ENCODE measurements around the gene DHRS12. TPM values are rescaled to one million over a fixed set of nuclear protein-coding genes. Genes with fewer than 3 reads are reported as not detected.
A peak's percentile ranks its signal among the peaks of the same experiment; 100 is the strongest.

DHRS12 gene
- 0.27 and 2.7 TPM in 2 replicates for total RNA-seq (2014; rRNA removed; shearing (Covaris generic))

- DNase-seq (ENCODE audit: low spot score), result peak; percentile 54
Measured at GRCh38 chr13:51803422-51804294, at the start of gene DHRS12. Gene DHRS12, minus strand, starts transcription at chr13:51804163. Its CDS starts 4,504 bp downstream, at chr13:51799659.

GRCh38 chr13:51849145-51850101 lies 45.5 kb upstream of the DHRS12 start:
- DNase-seq (ENCODE audit: low spot score), result no peak

- DNase-seq (ENCODE audit: low spot score), result no peak
Measured at GRCh38 chr13:51848674-51849073, 44.7 kb upstream of the DHRS12 start.

GRCh38 chr13:51846756-51847155 lies 42.8 kb upstream of the DHRS12 start:
- no peak for DNase-seq (ENCODE audit: low spot score)

GRCh38 chr13:51845574-51846318 lies 41.8 kb upstream of the DHRS12 start:
- no peak for DNase-seq (ENCODE audit: low spot score)

- DNase-seq (ENCODE audit: low spot score), result peak; percentile 19
Measured at GRCh38 chr13:51844862-51845573, 41.1 kb upstream of the DHRS12 start, which contains the start of gene TMEM272. Gene TMEM272, minus strand, starts transcription at chr13:51845177. Its CDS starts 6,647 bp downstream, at chr13:51838530.

- no peak for DNase-seq (ENCODE audit: low spot score)
Measured at GRCh38 chr13:51843529-51843928, 39.6 kb upstream of the DHRS12 start.

- DNase-seq (ENCODE audit: low spot score), result no peak
Measured at GRCh38 chr13:51841732-51842131, 37.8 kb upstream of the DHRS12 start.

- no peak for DNase-seq (ENCODE audit: low spot score)
Measured at GRCh38 chr13:51840917-51841316, 37.0 kb upstream of the DHRS12 start.

- DNase-seq (ENCODE audit: low spot score), result no peak
Measured at GRCh38 chr13:51839711-51840540, 36.0 kb upstream of the DHRS12 start.

GRCh38 chr13:51838240-51838846 lies 34.4 kb upstream of the DHRS12 start:
- DNase-seq (ENCODE audit: low spot score), result no peak

GRCh38 chr13:51837016-51837415 lies 33.1 kb upstream of the DHRS12 start:
- DNase-seq (ENCODE audit: low spot score), result no peak

- no peak for DNase-seq (ENCODE audit: low spot score)
Measured at GRCh38 chr13:51834581-51835171, 30.7 kb upstream of the DHRS12 start.

GRCh38 chr13:51833980-51834379 lies 30.0 kb upstream of the DHRS12 start:
- DNase-seq (ENCODE audit: low spot score), result no peak

- DNase-seq (ENCODE audit: low spot score), result peak; percentile 23
Measured at GRCh38 chr13:51832471-51833152, 28.6 kb upstream of the DHRS12 start.

- no peak for DNase-seq (ENCODE audit: low spot score)
Measured at GRCh38 chr13:51831519-51831918, 27.6 kb upstream of the DHRS12 start.

GRCh38 chr13:51829568-51829899 lies 25.6 kb upstream of the DHRS12 start:
- no peak for DNase-seq (ENCODE audit: low spot score)

GRCh38 chr13:51828730-51829567 lies 25.0 kb upstream of the DHRS12 start:
- no peak for DNase-seq (ENCODE audit: low spot score)
